ENCODE measurements around the gene RLN1.

- TF ChIP-seq CTCF (conservative IDR thresholded peaks at IDR 0.05; ENCODE audit: low read depth in 2 of 2) (no peak), EZH2 (IDR thresholded peaks at IDR 0.05; ENCODE audit: low read depth, unreplicated experiment) (no peak), POLR2AphosphoS5 (IDR thresholded peaks at IDR 0.05; ENCODE audit: low read depth) (no peak), CREB1 (CRISPR knock-in tag; IDR thresholded peaks at IDR 0.05; ENCODE audit: low read depth) (no peak), EZH2phosphoT487 (IDR thresholded peaks at IDR 0.05; ENCODE audit: unreplicated experiment) (no peak)
- TF ChIP-seq, protein P1, sequence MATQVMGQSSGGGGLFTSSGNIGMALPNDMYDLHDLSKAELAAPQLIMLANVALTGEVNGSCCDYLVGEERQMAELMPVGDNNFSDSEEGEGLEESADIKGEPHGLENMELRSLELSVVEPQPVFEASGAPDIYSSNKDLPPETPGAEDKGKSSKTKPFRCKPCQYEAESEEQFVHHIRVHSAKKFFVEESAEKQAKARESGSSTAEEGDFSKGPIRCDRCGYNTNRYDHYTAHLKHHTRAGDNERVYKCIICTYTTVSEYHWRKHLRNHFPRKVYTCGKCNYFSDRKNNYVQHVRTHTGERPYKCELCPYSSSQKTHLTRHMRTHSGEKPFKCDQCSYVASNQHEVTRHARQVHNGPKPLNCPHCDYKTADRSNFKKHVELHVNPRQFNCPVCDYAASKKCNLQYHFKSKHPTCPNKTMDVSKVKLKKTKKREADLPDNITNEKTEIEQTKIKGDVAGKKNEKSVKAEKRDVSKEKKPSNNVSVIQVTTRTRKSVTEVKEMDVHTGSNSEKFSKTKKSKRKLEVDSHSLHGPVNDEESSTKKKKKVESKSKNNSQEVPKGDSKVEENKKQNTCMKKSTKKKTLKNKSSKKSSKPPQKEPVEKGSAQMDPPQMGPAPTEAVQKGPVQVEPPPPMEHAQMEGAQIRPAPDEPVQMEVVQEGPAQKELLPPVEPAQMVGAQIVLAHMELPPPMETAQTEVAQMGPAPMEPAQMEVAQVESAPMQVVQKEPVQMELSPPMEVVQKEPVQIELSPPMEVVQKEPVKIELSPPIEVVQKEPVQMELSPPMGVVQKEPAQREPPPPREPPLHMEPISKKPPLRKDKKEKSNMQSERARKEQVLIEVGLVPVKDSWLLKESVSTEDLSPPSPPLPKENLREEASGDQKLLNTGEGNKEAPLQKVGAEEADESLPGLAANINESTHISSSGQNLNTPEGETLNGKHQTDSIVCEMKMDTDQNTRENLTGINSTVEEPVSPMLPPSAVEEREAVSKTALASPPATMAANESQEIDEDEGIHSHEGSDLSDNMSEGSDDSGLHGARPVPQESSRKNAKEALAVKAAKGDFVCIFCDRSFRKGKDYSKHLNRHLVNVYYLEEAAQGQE (IDR thresholded peaks at IDR 0.05; ENCODE audit: unreplicated experiment), result no peak
Measured at GRCh38 chr9:5357431-5358105, 17.9 kb upstream of the RLN1 start.
